Transverse colon (tissue), 4 donors: ENCODE measurements around the gene INTS11.

Experiments
- EP300 ChIP-seq: sonication (generic); formaldehyde crosslinking; IDR thresholded peaks from one replicate; pipeline ENCODE4 v1.6.1; 2017; ENCODE audit warnings: antibody characterized with exemption, low read depth
- POLR2A ChIP-seq: fragments of 450-650 bp; IDR thresholded peaks from one replicate; pipeline ENCODE4 v1.6.1; 2016; ENCODE audit warnings: antibody characterized with exemption, mild to moderate bottlenecking, moderate library complexity
- POLR2AphosphoS5 ChIP-seq, 3 donors: sonication (generic); formaldehyde crosslinking; IDR thresholded peaks; one replicate each; pipeline ENCODE4 v1.6.1; 2016; ENCODE audit warnings: antibody characterized with exemption in 3 of 3
- TF ChIP-seq, protein P1 (sequence below), 5 experiments: fragments of 200-600 bp in 3 of 5; fragments of 450-650 bp in 2 of 5; sonication (generic) in 3 of 5; IDR thresholded peaks; 1 replicate in 2 of 5; 2 replicates in 3 of 5; pipeline ENCODE4 v1.5.1; 2016 to 2017; ENCODE audit warnings: antibody characterized with exemption in 5 of 5, inconsistent platforms in 3 of 5, mild to moderate bottlenecking in 2 of 5, moderate library complexity in 1 of 5

DNA sequence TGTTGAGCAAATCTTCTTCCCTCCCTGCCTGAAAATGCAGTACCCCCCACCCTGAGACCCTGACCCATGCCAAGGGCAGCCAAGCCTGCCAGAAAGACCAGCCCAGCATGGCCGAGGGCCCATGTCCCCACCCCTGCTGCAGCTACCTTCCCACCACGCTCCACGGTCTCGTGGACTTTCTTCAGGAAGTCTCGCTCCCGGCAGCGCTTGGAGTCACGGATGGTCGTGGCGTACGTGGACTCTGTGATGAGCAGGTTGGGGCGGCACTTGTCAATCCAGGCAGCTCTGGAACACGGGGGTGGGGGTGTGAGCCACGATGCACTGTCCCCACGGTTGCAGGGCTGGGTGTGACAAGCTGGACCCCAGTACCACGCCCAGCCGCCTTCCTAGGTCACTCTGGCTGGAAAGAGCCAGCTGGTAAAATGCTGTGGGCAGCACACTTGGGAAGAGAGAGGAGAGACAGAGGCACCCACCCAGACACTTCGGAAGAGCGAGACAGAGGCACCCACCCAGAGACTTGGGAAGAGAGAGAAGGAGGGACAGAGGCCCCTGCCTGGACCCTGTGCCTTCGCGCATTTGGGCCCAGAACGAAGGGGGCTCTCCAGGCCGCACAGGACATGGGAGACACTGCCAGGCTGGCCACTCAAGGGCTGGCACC, 9.7 kb downstream of the INTS11 start:
- TF ChIP-seq EP300 (no peak), POLR2A (no peak), POLR2AphosphoS5 (IDR thresholded peaks at IDR 0.05) (no peak)
- TF ChIP-seq, protein P1, sequence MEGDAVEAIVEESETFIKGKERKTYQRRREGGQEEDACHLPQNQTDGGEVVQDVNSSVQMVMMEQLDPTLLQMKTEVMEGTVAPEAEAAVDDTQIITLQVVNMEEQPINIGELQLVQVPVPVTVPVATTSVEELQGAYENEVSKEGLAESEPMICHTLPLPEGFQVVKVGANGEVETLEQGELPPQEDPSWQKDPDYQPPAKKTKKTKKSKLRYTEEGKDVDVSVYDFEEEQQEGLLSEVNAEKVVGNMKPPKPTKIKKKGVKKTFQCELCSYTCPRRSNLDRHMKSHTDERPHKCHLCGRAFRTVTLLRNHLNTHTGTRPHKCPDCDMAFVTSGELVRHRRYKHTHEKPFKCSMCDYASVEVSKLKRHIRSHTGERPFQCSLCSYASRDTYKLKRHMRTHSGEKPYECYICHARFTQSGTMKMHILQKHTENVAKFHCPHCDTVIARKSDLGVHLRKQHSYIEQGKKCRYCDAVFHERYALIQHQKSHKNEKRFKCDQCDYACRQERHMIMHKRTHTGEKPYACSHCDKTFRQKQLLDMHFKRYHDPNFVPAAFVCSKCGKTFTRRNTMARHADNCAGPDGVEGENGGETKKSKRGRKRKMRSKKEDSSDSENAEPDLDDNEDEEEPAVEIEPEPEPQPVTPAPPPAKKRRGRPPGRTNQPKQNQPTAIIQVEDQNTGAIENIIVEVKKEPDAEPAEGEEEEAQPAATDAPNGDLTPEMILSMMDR (IDR thresholded peaks at IDR 0.05), result no peak
